Raji (cell line): Measurements from ENCODE around the gene WWOX.

Source experiments
- POLR2A ChIP-seq: IDR thresholded peaks from 2 replicates; pipeline ENCODE4 v1.6.1; 2011; ENCODE audit warnings: low read depth, low read length, control low read depth; ENCODE audit not compliant: insufficient read depth

The WWOX gene

DNA sequence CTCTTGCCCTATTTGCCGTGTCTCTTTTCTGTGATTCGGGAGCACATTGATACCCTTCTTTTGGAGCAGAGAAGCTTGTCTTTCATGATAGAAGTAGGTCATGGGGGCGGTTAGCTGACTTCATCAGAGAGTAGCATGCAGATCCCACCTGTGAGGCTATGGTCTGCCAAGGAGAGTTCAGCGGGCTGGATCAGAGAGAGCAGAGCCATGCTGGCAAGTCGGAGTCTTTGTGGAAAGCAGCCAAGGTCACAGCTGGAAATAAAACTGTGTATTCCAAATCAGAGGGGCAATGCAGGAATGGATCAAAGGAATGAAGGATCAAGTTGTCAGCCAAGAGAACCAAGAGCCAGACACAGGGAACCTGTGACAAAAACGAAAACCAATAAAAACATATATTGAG lies 595.9 kb downstream of the WWOX start:
- no peak for TF ChIP-seq POLR2A

DNA sequence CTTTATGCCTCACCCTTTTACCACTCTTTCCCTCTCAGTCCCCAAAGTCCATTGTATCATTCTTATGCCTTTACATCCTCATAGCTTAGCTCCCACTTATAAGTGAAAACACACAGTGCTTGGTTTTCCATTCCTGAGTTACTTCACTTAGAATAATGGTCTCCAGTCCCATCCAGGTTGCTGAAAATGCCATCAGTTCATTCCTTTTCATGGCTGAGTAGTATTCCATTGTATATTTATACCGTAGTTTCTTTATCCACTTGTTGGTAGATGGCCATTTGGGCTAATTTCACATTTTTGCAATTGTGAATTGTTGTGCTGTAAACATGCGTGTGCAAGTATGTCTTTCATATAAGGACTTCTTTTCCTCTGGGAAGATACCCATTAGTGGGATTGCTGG lies 597.3 kb downstream of the WWOX start:
- TF ChIP-seq POLR2A = no peak

DNA sequence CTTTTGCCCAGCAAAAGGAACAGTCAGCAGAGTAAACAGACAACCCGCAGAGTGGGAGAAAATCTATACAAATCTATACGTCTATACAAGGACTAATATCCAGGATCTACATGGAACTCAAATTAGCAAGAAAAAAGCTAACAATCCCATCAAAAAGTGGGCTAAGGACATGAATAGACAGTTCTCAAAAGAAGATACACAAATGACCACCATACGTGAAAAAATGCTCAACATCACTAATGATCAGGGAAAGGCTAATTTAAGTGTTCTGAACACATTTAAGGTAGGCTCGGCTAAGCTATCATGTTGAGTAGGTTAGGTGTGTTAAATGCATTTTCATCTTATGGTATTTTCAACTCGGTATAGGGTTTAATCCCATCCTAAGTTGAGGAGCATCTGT lies 598.0 kb downstream of the WWOX start:
- TF ChIP-seq POLR2A = no peak

DNA sequence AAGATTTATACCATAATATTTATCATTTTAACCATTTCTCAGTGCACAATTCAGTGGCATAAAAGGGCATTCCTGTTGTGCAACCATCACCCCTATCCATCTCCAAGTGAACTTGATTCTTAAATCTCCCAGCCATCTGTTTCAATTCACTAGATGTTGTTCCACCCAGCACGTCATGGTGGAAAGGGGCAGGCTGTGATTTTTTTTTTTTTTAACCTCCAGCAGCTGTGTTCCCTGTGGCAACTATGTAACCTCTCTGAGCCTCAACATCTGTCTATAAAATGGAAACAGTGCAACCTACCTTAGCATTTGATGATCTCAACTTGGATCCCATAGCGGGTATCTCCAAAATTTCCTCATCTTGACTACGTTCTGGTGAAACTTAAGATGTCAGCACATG lies 604.5 kb downstream of the WWOX start:
- TF ChIP-seq POLR2A = no peak

DNA sequence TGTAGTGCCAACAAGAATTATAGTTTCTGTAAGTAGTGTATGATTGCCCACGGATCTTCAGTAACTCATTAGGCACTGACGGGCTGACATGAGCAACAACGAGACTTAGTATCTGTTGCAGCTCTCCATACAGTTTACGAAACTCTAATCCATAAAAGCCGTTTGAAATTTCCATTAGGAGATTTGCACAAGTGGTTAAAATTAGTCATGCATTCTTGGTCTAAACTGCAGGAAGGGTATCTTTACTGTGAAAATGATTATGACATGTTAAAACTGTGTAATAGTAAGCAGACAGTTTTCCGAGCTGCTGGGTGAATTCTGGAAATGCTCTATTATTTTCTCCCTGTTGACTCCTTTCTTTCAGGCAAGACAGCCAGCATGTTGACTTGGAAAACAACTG lies 605.0 kb downstream of the WWOX start:
- no peak for TF ChIP-seq POLR2A

DNA sequence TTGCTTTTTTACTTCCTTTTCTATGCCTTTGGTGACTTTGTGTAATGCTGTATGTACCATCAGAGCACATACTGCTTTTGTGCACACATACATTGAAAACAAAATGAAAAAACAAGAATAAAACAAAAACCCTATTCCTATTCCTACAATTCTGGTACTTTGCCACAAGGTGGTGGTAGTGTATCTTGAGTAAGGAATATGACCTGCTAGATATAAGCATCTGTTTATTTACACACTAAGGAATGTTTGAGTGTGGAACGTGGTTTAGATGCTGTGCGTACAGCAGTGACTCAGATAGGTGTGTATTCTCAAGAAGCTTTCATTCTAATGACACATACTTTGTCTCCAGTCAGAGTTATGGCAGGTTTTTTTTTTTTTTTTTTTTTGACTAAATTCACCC lies 606.2 kb downstream of the WWOX start:
- TF ChIP-seq POLR2A = no peak

DNA sequence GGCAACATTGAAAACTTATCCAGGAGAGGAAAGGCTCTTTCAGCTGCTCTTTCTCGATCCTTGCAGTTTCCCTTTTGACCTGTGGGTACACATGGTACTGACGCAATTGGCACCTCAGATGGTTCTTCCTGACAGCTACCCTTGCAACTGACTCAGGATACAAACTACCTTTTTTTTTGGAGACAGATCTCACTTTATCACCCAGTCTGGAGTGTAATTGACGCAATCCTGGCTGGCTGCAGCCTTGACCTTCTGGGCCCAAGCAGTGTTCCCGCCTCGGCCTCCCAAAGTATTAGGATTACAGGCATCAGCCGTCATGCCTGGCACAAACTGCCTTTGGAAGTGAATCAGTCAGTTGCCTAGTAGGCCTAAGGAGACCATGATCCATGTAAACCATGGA lies 607.2 kb downstream of the WWOX start:
- no peak for TF ChIP-seq POLR2A

DNA sequence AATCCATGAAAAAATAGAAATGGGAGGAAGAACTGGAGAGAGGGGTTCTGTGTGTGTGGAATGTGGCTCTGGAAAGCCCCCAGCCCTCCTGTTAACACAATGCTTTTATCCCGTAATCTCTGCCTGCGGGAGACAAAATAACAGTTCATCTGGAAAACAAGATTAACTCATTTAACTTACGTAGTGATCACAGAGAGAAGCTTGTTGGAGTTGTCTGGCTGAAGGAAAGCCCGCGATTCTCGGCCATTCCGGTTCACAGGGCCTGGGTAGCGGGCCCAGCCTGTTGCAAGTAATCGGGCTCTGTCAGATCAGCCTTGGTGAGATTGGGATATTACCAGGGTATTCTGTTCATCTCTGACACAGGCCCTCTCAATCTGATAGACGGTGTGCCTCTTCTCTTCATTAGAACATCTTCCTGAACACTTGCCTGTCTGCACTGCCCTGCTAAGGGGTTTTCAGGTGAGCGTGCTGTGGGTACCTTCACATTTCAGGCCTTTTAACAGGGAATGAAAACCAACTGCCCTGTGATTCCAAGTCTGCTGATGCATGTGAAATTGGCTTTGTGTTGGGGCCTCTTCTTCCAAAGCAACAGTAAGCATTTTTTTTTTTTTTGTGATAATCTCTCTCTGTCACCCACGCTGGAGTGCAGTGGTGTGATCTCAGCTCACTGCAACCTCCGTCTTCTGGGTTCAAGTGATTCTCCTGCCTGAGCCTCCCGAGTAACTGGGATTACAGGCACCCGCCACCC lies 609.9 kb downstream of the WWOX start:
- no peak for TF ChIP-seq POLR2A

DNA sequence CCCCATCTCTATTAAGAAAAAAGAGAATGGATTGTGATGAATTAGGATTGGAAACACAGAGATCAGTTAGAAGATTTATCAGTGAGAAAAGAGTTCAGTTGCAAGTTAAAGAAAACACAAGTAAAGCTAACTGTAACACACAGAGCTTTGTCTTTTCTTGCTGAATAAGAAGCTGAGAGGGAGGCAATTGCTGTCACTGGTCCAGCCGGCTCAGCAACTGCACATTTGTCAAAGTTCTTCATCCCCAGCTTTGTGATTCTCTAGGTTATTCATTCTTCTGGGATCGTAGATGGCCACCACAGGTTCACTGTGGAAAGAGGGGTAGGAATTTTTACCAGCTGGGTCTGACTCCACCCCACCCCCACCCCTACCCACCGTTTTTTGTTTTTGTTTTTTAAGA lies 615.7 kb downstream of the WWOX start:
- TF ChIP-seq POLR2A = no peak

DNA sequence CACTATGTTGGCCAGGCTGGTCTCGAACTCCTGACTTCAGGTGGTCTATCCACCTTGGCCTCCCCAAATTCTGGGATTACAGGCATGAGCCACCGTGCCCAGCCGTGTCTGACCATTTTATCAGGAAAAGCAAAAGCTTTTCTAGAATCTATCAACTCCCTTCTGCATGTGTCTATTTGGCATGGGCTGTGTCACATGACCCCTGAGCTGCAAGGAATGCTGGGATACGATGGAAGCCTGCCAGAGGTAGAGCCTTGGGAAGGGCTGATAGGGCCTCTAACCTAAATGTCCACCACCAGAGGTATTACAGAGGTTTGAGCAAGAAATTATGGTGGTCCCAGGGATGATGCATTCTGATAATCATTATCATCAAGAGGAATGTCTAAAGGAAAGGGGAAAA lies 616.2 kb downstream of the WWOX start:
- TF ChIP-seq POLR2A = no peak

DNA sequence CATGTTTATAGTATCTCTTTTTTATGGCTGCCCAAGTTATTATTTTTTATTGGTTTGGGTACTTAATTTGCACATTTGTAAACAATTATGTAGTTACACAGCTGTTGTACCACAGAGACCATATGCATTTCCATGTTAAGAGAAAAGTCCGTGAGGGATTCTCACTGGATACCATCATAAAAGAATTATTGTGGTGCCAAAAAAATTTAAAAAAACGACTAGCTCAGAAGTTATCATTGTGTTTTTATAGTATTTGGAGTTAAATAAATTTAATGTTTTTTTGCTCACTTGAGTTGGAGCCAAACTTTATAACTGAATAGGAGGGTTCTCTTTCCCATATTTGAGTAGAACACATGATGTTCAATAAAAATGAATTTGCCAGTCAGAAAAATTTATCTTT lies 618.7 kb downstream of the WWOX start:
- no peak for TF ChIP-seq POLR2A

DNA sequence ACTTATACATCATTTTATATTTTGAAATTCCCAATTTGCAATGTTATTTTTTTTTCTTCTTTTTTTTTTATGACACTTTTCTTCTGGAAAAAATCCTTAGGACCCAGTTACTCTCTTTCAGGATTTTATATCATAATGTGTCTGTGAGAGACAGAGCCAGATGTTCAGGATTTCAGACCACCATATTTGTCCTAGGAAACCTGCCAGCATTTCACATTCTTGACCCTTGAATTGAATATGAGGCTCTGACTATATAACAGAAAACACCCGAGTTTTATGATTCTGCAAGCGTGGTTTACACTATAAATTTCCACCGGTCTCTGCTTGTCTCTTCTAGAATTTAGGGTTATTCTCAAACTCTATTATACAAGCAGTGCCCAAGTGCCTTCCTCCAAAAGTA lies 621.0 kb downstream of the WWOX start:
- no peak for TF ChIP-seq POLR2A

DNA sequence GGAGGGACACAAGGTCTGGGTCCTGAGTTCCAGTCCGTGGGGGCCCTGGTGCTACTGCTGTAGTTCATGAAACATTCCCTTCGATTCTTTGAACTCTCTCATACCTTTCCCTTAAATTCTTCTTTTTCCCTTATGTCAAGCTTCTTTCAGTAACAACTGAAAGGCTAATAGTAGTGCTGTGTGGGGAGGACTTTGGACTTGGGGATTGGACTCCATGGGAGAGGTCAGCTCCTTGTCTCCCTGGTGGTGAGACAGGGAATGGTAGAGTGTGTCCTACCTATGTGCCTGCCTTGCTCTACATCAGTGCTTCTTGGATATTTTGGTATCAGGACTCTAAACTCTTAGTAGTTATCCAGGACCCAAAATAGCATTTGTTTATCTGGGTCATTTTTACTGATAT lies 628.1 kb downstream of the WWOX start:
- no peak for TF ChIP-seq POLR2A

DNA sequence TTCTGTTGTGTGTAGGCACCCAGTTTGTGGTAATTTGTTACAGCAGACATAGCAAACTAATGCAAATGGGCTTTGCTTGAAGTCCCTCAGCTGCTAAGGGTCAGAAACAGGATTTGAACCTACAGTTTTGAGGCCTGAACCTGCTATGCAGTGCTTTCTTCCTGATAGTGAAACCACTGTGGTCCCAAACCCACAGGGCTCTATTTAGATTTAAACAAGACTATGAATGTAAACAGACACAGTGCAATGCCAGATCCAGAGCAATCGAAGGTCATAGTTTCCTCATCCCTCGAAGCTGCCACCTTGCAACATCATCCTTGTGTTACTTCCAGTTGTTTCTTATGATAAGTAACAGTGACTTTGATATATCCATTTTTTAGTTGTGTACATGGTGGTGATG lies 630.2 kb downstream of the WWOX start:
- no peak for TF ChIP-seq POLR2A

DNA sequence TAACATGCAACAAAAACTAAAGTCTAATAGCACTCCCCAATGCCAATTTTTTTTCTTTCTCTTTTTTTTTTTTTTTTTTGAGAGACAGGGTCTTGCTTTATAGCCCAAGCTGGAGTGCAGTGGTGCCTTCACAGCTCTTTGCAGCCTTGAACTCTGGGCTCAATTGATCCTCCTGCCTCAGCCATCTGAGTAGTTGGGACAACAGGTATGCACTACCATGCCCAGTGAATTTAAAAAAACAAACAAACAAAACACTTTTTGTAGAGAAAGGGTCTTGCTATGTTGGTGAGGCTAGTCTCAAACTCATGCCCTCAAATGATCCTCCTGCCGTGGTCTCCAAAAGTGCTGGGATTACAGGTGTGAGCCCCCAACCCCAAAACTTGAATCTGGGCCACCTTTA lies 632.3 kb downstream of the WWOX start:
- TF ChIP-seq POLR2A = no peak

DNA sequence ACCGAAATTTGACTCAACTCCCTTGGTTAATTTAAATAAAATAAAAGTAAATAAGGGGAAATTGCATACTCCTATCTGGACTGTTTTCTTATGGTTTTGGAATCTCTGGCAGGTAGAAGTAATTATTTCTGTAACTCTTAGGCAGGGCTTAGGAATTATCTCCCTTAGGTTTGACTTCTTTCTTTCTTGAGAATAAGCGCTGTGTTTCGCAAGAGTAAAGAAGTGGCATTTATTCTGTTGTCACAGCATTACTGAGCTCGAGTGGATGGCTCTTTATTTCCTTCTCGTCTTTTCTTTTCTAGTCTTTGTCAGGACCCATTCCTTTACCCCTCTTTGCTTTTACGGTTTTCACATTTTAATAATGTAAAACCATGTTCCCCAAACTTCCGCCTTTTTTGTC lies 633.2 kb downstream of the WWOX start:
- TF ChIP-seq POLR2A = no peak

DNA sequence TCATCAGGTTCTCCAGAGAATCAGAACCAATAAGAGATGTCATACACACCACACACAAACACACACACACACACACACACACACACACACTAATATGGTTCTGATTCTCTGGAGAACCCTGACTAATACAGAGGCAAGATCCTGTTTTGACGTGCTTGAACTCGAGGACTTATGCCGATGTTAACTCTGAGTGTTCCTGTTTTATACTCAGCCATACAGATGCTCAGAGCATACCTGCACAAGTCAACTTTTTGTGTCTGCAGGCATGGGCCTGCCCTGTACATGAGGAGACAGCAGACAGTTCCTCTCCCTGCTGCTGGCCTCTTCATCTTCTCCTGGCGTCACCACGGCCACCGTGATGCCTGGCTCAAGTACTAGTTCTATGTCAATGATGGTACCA lies 635.9 kb downstream of the WWOX start:
- TF ChIP-seq POLR2A = no peak
